Measurements from ENCODE around the gene TMEM145.

GRCh38 chr19:42272989-42273406 lies 40.1 kb upstream of the TMEM145 start:
- TF ChIP-seq POLR2AphosphoS5 (IDR thresholded peaks at IDR 0.05; ENCODE audit: low read depth, low read length), result no peak
- TF ChIP-seq CTCF (IDR thresholded peaks at IDR 0.05), result no peak

Data from Panc1 (cell line).